ENCODE results near the gene KIAA0040.

Gene KIAA0040

DNA sequence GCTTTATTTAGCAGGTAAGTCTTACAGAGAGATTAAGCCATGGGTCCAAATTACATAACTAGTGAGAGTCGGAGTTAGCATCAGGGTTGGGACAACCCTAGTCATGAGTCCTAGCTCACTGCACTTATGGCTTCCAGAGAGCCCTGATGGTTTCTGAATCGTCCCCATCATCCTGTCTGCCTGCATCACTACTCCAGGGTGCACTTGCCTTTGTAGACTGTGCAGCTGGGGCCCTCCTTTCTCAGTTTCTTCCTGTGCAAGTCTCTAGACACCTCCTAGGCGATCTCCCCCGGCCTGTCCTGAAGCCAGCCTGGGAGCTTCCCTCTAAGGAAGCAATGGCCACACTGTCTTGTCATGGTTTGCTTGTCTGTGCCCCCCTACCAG is 37.1 kb downstream of the KIAA0040 start:
- Histone ChIP-seq H3K27ac (no peak overlapping the region), H3K9me3 (no peaks in the 10 kb centered on the region)
- TF ChIP-seq CTCF (IDR thresholded peaks at IDR 0.05): no peak

GRCh38 chr1:175154629-175155472 is 37.7 kb downstream of the KIAA0040 start:
- peaks cover 24% of the 10 kb centered on the region for H3K36me3 ChIP-seq
- peaks cover 25% of the 10 kb centered on the region for H3K27me3 ChIP-seq
- TF ChIP-seq CTCF (IDR thresholded peaks at IDR 0.05): peak; percentile 86
- peaks cover 5 to 8% of the 10 kb centered on the region in 2 experiments for H3K4me1 ChIP-seq (ENCODE audit: control insufficient read depth in 1 of 2, insufficient read depth in 1 of 2, low read depth in 1 of 2, low read length in 1 of 2)
- no peak overlapping the region for H3K27ac ChIP-seq
- H3K9me3 ChIP-seq: no peaks in the 10 kb centered on the region
- H3K4me3 ChIP-seq (ENCODE audit: low read depth in 1 of 2, low read length in 1 of 2): no peak overlapping the region

More for the DNA sequence above, 37.1 kb downstream of the KIAA0040 start:
- H3K36me3 ChIP-seq: peaks cover 30% of the 10 kb centered on the region
- peaks cover 25% of the 10 kb centered on the region for H3K27me3 ChIP-seq
- no peak overlapping the region for H3K4me3 ChIP-seq (ENCODE audit: low read depth in 1 of 2, low read length in 1 of 2)
- peaks cover 5 to 8% of the 10 kb centered on the region in 2 experiments for H3K4me1 ChIP-seq (ENCODE audit: control insufficient read depth in 1 of 2, insufficient read depth in 1 of 2, low read depth in 1 of 2, low read length in 1 of 2)

DNA sequence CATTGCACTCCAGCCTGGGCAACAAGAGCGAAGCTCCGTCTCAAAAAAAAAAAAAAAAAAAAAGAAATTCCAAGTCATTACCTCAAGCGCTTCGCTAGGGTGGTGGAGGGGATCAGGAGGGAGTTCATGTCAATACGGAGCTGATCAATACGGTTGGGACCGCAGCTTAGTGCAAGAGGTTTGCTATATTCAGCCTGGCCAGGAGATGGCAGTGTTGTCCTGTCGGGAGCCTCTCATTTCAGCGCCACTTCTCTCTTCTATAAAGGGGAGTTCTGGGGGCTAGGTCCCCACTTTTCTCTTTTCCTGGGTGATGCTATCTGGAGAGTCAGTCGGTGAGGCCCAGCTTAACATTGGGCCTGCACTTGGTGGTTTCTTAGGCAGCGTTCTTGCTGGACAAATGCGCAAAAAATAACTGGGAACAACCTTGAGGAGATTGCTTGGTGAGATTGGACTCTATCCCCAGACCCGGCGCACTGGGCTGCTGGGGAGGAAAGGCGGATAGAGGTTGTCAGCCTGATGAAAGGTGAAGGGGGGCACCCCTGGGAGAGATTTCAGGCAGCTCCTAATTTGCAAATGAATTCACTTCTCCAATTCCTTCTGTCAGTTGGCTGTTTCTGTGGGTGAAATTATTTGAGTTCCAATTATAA is 40.4 kb downstream of the KIAA0040 start:
- no peaks in the 10 kb centered on the region for H3K36me3 ChIP-seq
- no peak overlapping the region for H3K27ac ChIP-seq
- H3K9me3 ChIP-seq: no peaks in the 10 kb centered on the region
- peak; percentile 79 for TF ChIP-seq CTCF (IDR thresholded peaks at IDR 0.05)
- H3K4me3 ChIP-seq (ENCODE audit: low read depth in 1 of 2, low read length in 1 of 2): no peak overlapping the region
- peaks cover 5 to 8% of the 10 kb centered on the region in 2 experiments for H3K4me1 ChIP-seq (ENCODE audit: control insufficient read depth in 1 of 2, insufficient read depth in 1 of 2, low read depth in 1 of 2, low read length in 1 of 2)
- H3K27me3 ChIP-seq: peaks cover 25% of the 10 kb centered on the region

DNA sequence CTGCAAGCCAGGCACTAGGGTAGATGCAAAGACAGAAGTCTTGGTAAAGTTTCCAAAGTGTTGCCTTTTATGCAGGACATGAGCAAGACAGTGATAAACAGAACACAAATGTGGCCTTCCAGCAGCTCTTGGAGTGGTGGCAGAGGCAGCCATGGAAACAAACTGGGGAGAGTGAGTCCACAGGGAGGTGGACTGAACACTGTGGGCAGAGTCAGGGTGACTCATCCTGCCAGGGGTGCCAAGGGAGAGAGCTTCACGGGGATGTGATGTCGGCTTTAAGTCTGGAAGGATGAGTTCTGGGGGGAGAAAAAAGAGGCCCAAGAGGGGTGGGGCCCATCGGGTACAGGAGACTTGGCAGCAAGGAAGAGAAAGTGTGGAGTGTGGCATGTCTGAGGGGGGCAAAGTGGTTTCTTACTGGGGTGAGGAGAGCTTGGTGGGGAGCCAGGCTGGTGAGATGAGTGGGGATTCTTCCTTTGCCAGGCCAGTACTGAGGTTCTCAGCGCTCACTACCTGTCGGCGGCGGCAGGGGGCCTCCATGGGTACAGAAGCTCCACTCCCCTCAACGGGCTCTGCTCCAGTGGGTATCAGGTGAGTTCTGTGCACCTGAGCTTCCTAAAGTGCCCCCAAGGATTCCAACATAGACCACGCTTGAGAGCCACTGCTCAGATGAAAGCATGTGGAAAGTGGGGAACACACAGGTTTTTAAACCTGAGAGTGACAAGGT is 41.8 kb downstream of the KIAA0040 start:
- H3K27me3 ChIP-seq: peaks cover 25% of the 10 kb centered on the region
- no peaks in the 10 kb centered on the region for H3K9me3 ChIP-seq
- TF ChIP-seq CTCF (IDR thresholded peaks at IDR 0.05): no peak
- H3K4me3 ChIP-seq (ENCODE audit: low read depth in 1 of 2, low read length in 1 of 2): no peak overlapping the region
- H3K4me1 ChIP-seq (ENCODE audit: control insufficient read depth in 1 of 2, insufficient read depth in 1 of 2, low read depth in 1 of 2, low read length in 1 of 2): peaks cover 3 to 5% of the 10 kb centered on the region in 2 experiments
- no peaks in the 10 kb centered on the region for H3K36me3 ChIP-seq
- no peak overlapping the region for H3K27ac ChIP-seq

DNA sequence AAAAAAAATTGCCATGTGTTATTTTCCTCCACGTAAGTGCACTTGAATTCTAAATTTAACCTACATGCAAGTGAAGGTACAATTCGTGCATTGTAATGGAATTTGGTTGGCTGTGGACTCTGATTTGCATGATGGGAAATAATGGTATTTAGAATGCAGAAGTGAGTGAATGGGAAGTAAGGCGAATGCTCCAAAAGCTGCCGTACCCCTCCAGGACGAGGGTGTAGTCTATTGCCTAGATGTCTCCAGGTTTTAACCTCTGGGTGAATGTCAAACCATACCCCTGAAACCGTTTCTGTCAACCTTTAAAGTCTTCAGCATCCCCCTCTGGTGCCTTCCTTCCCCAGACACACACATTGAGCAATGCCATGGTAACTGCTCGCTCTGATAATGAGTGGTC is 44.5 kb downstream of the KIAA0040 start:
- Histone ChIP-seq H3K36me3 (no peaks in the 10 kb centered on the region), H3K9me3 (no peaks in the 10 kb centered on the region), H3K4me1 (ENCODE audit: control insufficient read depth in 1 of 2, insufficient read depth in 1 of 2, low read depth in 1 of 2, low read length in 1 of 2) (no peaks in the 10 kb centered on the region), H3K27me3 (peaks cover 11% of the 10 kb centered on the region), H3K27ac (no peak overlapping the region), H3K4me3 (ENCODE audit: low read depth in 1 of 2, low read length in 1 of 2) (no peak overlapping the region)
- no peak for TF ChIP-seq CTCF (IDR thresholded peaks at IDR 0.05)

All from neutrophil (primary cell).